Thyroid gland (tissue), 4 donors: ENCODE data around the gene MMD2.

Experiments used
- POLR2A ChIP-seq, 2 donors: fragments of 450-650 bp; IDR thresholded peaks; one replicate each; pipeline ENCODE4 v1.6.1; 2017; ENCODE audit warnings: antibody characterized with exemption in 2 of 2, mild to moderate bottlenecking in 2 of 2, moderate library complexity in 1 of 2
- TF ChIP-seq, protein P1 (sequence below), 6 experiments: fragments of 200-600 bp in 3 of 6; fragments of 450-650 bp in 3 of 6; sonication (generic) in 3 of 6; IDR thresholded peaks; one replicate each; pipeline ENCODE4 v1.5.1; 2016 to 2019; ENCODE audit warnings: antibody characterized with exemption in 6 of 6, mild to moderate bottlenecking in 2 of 6, inconsistent platforms in 1 of 6, moderate library complexity in 1 of 6

DNA sequence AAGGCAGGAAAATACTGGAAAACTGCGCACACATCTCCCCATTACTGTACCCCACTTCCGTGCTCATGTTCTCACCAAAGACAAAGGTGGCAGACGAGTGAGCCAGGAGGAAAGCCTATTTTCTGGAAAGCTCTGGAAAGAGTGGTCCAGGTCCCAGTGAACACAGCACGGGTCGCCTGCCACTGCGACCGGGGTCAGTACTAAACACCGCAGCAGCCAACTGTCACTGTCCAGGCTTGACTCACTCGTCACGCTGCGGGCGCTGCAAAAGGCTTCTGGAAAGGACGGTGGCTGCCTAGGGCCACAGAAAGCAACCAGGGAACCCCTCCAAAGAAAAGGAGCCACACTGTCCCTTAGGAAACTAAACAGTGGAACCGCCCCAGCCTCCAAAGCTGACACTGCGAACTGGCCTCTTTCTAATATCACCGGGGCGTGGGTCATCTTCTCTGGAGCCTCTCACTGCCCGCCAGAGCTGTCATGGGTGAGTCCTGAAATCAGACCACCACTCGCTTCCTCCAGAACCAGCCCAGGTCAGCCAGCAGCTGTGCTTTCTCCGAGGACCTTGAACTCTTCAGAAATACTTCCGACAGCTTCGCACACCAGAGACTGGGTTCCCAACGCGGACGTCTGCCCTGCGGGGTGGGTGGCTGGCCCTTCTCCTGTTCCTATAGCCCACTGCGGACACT lies 79.4 kb downstream of the MMD2 start:
- TF ChIP-seq, protein P1, sequence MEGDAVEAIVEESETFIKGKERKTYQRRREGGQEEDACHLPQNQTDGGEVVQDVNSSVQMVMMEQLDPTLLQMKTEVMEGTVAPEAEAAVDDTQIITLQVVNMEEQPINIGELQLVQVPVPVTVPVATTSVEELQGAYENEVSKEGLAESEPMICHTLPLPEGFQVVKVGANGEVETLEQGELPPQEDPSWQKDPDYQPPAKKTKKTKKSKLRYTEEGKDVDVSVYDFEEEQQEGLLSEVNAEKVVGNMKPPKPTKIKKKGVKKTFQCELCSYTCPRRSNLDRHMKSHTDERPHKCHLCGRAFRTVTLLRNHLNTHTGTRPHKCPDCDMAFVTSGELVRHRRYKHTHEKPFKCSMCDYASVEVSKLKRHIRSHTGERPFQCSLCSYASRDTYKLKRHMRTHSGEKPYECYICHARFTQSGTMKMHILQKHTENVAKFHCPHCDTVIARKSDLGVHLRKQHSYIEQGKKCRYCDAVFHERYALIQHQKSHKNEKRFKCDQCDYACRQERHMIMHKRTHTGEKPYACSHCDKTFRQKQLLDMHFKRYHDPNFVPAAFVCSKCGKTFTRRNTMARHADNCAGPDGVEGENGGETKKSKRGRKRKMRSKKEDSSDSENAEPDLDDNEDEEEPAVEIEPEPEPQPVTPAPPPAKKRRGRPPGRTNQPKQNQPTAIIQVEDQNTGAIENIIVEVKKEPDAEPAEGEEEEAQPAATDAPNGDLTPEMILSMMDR (IDR thresholded peaks at IDR 0.05): no peak
- TF ChIP-seq POLR2A (IDR thresholded peaks at IDR 0.05): no peak
